ENCODE measurements around the gene ADAMTS17.

The ADAMTS17 gene

GRCh38 chr15:100005715-100006114 is 336.1 kb downstream of the ADAMTS17 start:
- no peak for DNase-seq

- DNase-seq, result no peak
These were observed 336.8 kb downstream of the ADAMTS17 start for GRCh38 chr15:100005013-100005412.

GRCh38 chr15:100002787-100003536 is 338.8 kb downstream of the ADAMTS17 start:
- DNase-seq, result no peak

- no peak for DNase-seq
These were observed 339.6 kb downstream of the ADAMTS17 start for GRCh38 chr15:100002086-100002620.

- no peak for DNase-seq
These were observed 340.4 kb downstream of the ADAMTS17 start for GRCh38 chr15:100001405-100001804.

GRCh38 chr15:99999282-100000070 is 342.3 kb downstream of the ADAMTS17 start:
- DNase-seq, result no peak

- no peak for DNase-seq
These were observed 343.1 kb downstream of the ADAMTS17 start for GRCh38 chr15:99998661-99999101.

GRCh38 chr15:99997112-99997651 is 344.6 kb downstream of the ADAMTS17 start:
- no peak for DNase-seq

- DNase-seq, result no peak
These were observed 345.1 kb downstream of the ADAMTS17 start for GRCh38 chr15:99996660-99997059.

GRCh38 chr15:99995543-99995942 is 346.2 kb downstream of the ADAMTS17 start:
- DNase-seq, result no peak

- no peak for DNase-seq
These were observed 346.9 kb downstream of the ADAMTS17 start for GRCh38 chr15:99994849-99995248.

- no peak for DNase-seq
These were observed 348.1 kb downstream of the ADAMTS17 start for GRCh38 chr15:99993681-99994131.

GRCh38 chr15:99993262-99993661 is 348.5 kb downstream of the ADAMTS17 start:
- no peak for DNase-seq

- DNase-seq, result no peak
These were observed 349.1 kb downstream of the ADAMTS17 start for GRCh38 chr15:99992611-99993231.

- DNase-seq, result no peak
These were observed 352.7 kb downstream of the ADAMTS17 start for GRCh38 chr15:99989095-99989494.

- DNase-seq, result no peak
These were observed 354.1 kb downstream of the ADAMTS17 start for GRCh38 chr15:99987701-99988100.

- no peak for DNase-seq
These were observed 354.7 kb downstream of the ADAMTS17 start for GRCh38 chr15:99987119-99987506.

GRCh38 chr15:99986297-99987118 is 355.3 kb downstream of the ADAMTS17 start:
- no peak for DNase-seq

- DNase-seq, result no peak
These were observed 355.9 kb downstream of the ADAMTS17 start for GRCh38 chr15:99985878-99986277.

GRCh38 chr15:99984491-99985243 is 357.1 kb downstream of the ADAMTS17 start:
- no peak for DNase-seq

- no peak for DNase-seq
These were observed 357.9 kb downstream of the ADAMTS17 start for GRCh38 chr15:99983886-99984286.
